ENCODE results near the gene INTS11. TPM values are rescaled to one million over a fixed set of nuclear protein-coding genes. Genes with fewer than 3 reads are reported as not detected.
A peak's percentile ranks its signal among the peaks of the same experiment; 100 is the strongest.

The INTS11 gene
- total and polyA plus RNA-seq, 2 experiments from 2014 or later: 102 to 161 TPM

DNA sequence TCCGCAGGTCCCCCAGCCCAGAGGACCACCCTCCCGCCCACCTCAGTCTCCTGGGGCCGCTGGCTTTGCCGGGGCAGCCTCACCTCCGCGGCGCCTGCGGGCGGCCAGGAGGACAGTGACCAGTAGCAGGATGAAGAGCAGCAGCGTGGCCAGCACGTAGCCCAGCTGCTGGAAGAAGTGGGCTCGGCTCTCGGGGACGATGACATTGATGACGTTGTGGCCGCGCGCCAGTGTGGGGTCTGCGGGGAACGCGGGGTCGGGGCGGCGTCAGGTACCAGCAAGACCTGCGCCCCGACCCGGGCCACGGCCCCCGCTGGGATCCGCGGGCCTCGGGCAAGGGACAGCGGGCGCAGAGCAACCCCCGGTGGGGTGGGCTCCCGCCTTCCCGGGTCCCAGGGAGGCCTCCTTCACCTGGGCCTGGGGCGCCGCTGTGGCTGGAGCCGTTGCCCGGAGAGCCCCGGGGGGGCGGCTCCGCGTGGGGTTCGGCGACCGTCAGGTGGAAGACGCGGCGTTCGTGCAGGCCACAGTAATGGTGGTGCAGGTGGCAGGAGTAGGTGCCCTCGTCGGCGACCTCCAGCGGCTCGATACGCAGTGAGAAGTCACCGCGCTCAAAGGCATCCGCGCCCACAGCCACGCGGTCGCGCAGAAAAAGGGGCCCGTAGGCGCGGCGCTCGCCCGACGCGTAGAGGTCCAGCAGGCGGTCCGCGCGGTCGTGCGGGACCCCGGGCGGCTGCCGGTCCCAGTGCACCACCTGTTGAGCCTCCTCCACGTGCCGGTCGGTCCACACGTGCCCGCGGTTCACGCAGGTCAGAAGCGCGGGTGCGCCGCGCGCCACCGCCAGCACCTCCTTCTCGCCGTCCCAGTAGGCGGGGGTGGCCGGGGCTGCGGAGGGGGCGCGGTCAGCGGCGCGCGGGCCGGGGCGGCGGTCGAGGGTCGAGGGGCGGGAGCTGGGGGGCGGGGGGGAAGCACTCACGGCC, 30.1 kb upstream of the INTS11 start:
- peaks cover 32% of the 10 kb centered on the region for H3K4me1 ChIP-seq (ENCODE audit: insufficient read depth)
- peak overlapping the region; percentile 74 for H3K4me3 Mint-ChIP-seq
- H3K9me3 Mint-ChIP-seq: no peaks in the 10 kb centered on the region
- peaks cover 25% of the 10 kb centered on the region for H3F3A ChIP-seq (replicated peaks; ENCODE audit: low read depth)
- peak overlapping the region; percentile 90 for H3K4me2 ChIP-seq
- no peak overlapping the region for H2AFZ ChIP-seq
- no peak overlapping the region for H3K27ac Mint-ChIP-seq
- H3K27me3 Mint-ChIP-seq (ENCODE audit: insufficient read depth, low read depth, poor library complexity): peaks cover 39% of the 10 kb centered on the region
- no peaks in the 10 kb centered on the region for H3K36me3 ChIP-seq (ENCODE audit: insufficient read depth)
- no peak overlapping the region for H3K27ac ChIP-seq (ENCODE audit: low read depth)
- no peaks in the 10 kb centered on the region for H3K9me2 ChIP-seq (ENCODE audit: insufficient read depth)
- no peaks in the 10 kb centered on the region for H3K79me2 ChIP-seq (replicated peaks; ENCODE audit: insufficient read depth)
- peaks cover 28% of the 10 kb centered on the region for H3K27me3 ChIP-seq (ENCODE audit: insufficient read depth)
- no peaks in the 10 kb centered on the region; the same call in 1 of the 2 replicates for H4K20me1 ChIP-seq (replicated peaks; ENCODE audit: insufficient read depth)
- DNase-seq (ENCODE audit: low spot score): no peak
- TF ChIP-seq STAT1 (IDR thresholded peaks at IDR 0.05; ENCODE audit: unreplicated experiment) (no peak), JUNB (IDR thresholded peaks at IDR 0.05; ENCODE audit: unreplicated experiment) (no peak), NANOG (IDR thresholded peaks at IDR 0.05; ENCODE audit: borderline replicate concordance) (no peak), EZH2phosphoT487 (IDR thresholded peaks at IDR 0.05; ENCODE audit: unreplicated experiment) (no peak), EZH2 (IDR thresholded peaks at IDR 0.05; ENCODE audit: low read depth, unreplicated experiment) (peak; percentile 53), ZNF114 (CRISPR knock-in tag; IDR thresholded peaks at IDR 0.05) (no peak)
- H3K4me1 Mint-ChIP-seq: peaks cover 27% of the 10 kb centered on the region
- peak overlapping the region; percentile 69 for H3K4me3 ChIP-seq
- no peak for ATAC-seq
- no peaks in the 10 kb centered on the region for H3K36me3 Mint-ChIP-seq (ENCODE audit: low read depth)

GRCh38 chr1:1353389-1354151, 29.1 kb upstream of the INTS11 start:
- peak overlapping the region; percentile 74 for H3K4me3 Mint-ChIP-seq
- TF ChIP-seq POLR2AphosphoS5 (IDR thresholded peaks at IDR 0.05; ENCODE audit: low read depth): peak; percentile 35; the same call in 1 of the 2 replicates
- no peak for TF ChIP-seq ZNF331 (CRISPR knock-in tag; IDR thresholded peaks at IDR 0.05; ENCODE audit: low read depth)
- peak; percentile 39 for ATAC-seq

More at GRCh38 chr1:1353389-1354151, 29.1 kb upstream of the INTS11 start:
- Histone ChIP-seq H3K79me2 (replicated peaks; ENCODE audit: insufficient read depth) (no peaks in the 10 kb centered on the region), H2AFZ (no peak overlapping the region), H3K27me3 (ENCODE audit: insufficient read depth) (peaks cover 28% of the 10 kb centered on the region), H4K20me1 (replicated peaks; ENCODE audit: insufficient read depth) (no peaks in the 10 kb centered on the region; the same call in 1 of the 2 replicates), H3F3A (replicated peaks; ENCODE audit: low read depth) (peaks cover 25% of the 10 kb centered on the region), H3K27ac (ENCODE audit: low read depth) (no peak overlapping the region), H3K36me3 (ENCODE audit: insufficient read depth) (no peaks in the 10 kb centered on the region), H3K4me2 (peak overlapping the region; percentile 90), H3K4me3 (peak overlapping the region; percentile 69), H3K4me1 (ENCODE audit: insufficient read depth) (peaks cover 31% of the 10 kb centered on the region), H3K9me2 (ENCODE audit: insufficient read depth) (no peaks in the 10 kb centered on the region)
- Mint-ChIP-seq H3K27me3 (ENCODE audit: insufficient read depth, low read depth, poor library complexity) (peaks cover 34% of the 10 kb centered on the region), H3K9me3 (no peaks in the 10 kb centered on the region), H3K36me3 (ENCODE audit: low read depth) (no peaks in the 10 kb centered on the region), H3K27ac (no peak overlapping the region), H3K4me1 (peaks cover 23% of the 10 kb centered on the region)
- DNase-seq (ENCODE audit: low spot score): peak; percentile 80

Measured in GM23338 (cell line).